B cell (primary cell): ENCODE measurements around the gene TMEM44. TPM values are rescaled to one million over a fixed set of nuclear protein-coding genes. Genes with fewer than 3 reads are reported as not detected.

Source experiments
- ATAC-seq: fragments of 200-7000 bp; cut with Tn5 transposase; one replicate; pipeline ENCODE4 v1.10.0; 2021; ENCODE audit warnings: low read depth, mild to moderate bottlenecking, moderate number of reproducible peaks, moderate library complexity
- CTCF ChIA-PET: fragments of 350-600 bp; sonication (Branson Sonifier 250); formaldehyde crosslinking; loops from one replicate; lab custom pipeline; 2021; ENCODE audit warnings: antibody characterized with exemption, inconsistent platforms; lab: Charles Lee
- POLR2A ChIA-PET: fragments of 350-600 bp; sonication (Branson Sonifier 250); formaldehyde crosslinking; loops from one replicate; lab custom pipeline; 2021; ENCODE audit warnings: antibody characterized with exemption; lab: Charles Lee
- DNase-seq: peaks from one replicate; pipeline ENCODE4 v3.0.0; 2013
- H2AFZ ChIP-seq: 2 replicates; pipeline ENCODE4 v1.6.1; 2012; ENCODE audit warnings: mild to moderate bottlenecking, low read depth, low read length; ENCODE audit not compliant: insufficient read depth, poor library complexity, severe bottlenecking
- H3K27ac ChIP-seq, 2 donors: 1 replicate in 1 of 2; 2 replicates in 1 of 2; pipeline ENCODE4 v1.5.1; 2012 to 2013; ENCODE audit warnings: low read length in 2 of 2, mild to moderate bottlenecking in 2 of 2, moderate library complexity in 1 of 2
- H3K27me3 ChIP-seq, 4 experiments: fragments of 200-600 bp in 1 of 4; sonication (generic) in 1 of 4; replicated peaks in 1 of 4; 1 replicate in 2 of 4; 2 replicates in 2 of 4; pipeline versions ENCODE4 v1.6.1 to v1.7.0; 2013 to 2016; ENCODE audit warnings: low read length in 3 of 4, mild to moderate bottlenecking in 2 of 4, mixed read lengths in 1 of 4, moderate library complexity in 1 of 4; ENCODE audit not compliant: insufficient read depth in 4 of 4, control insufficient read depth in 3 of 4; ENCODE audit errors: control extremely low read depth in 1 of 4
- H3K36me3 ChIP-seq, 2 experiments: replicated peaks in 1 of 2; 1 replicate in 1 of 2; 2 replicates in 1 of 2; pipeline versions ENCODE4 v1.6.1 to v1.7.1; 2013; ENCODE audit warnings: low read length in 1 of 2; ENCODE audit not compliant: insufficient read depth in 2 of 2, control insufficient read depth in 1 of 2; ENCODE audit errors: control extremely low read depth in 1 of 2, extremely low read depth in 1 of 2
- H3K4me1 ChIP-seq, 2 donors: fragments of 200-600 bp in 1 of 2; sonication (generic) in 1 of 2; 1 replicate in 1 of 2; 2 replicates in 1 of 2; pipeline versions ENCODE4 v1.5.1 to v1.6.1; 2013 to 2017; ENCODE audit warnings: low read length in 2 of 2; ENCODE audit not compliant: control insufficient read depth in 2 of 2, insufficient read depth in 2 of 2
- H3K4me2 ChIP-seq: replicated peaks from 2 replicates; pipeline ENCODE3; 2012; ENCODE audit warnings: mild to moderate bottlenecking, low read depth, low read length; ENCODE audit not compliant: poor library complexity, severe bottlenecking
- H3K4me3 ChIP-seq, 5 experiments: fragments of 200-600 bp in 1 of 5; sonication (generic) in 1 of 5; 1 replicate in 3 of 5; 2 replicates in 2 of 5; pipeline versions ENCODE4 v1.5.1 to v1.7.0; 2011 to 2016; ENCODE audit warnings: low read length in 4 of 5, mild to moderate bottlenecking in 4 of 5, low read depth in 2 of 5, control low read depth in 1 of 5, moderate library complexity in 1 of 5; ENCODE audit not compliant: insufficient read depth in 1 of 5; ENCODE audit errors: control extremely low read depth in 1 of 5, extremely low read depth in 1 of 5
- H3K79me2 ChIP-seq: fragments of 200-600 bp; sonication (generic); one replicate; pipeline ENCODE4 v1.6.0; 2016; ENCODE audit warnings: low read length; ENCODE audit not compliant: control insufficient read depth, insufficient read depth
- H3K9ac ChIP-seq: fragments of 200-600 bp; sonication (generic); 2 replicates; pipeline ENCODE4 v1.6.1; 2017; ENCODE audit warnings: mild to moderate bottlenecking, low read length, moderate library complexity
- H3K9me3 ChIP-seq, 3 donors: one replicate each; pipeline versions ENCODE4 v1.6.1 to v1.7.1; 2013; ENCODE audit warnings: low read length in 2 of 3; ENCODE audit not compliant: control insufficient read depth in 2 of 3, insufficient read depth in 1 of 3; ENCODE audit errors: control extremely low read depth in 1 of 3
- H4K20me1 ChIP-seq: 2 replicates; pipeline ENCODE4 v1.6.0; 2012; ENCODE audit warnings: mild to moderate bottlenecking, low read length; ENCODE audit not compliant: insufficient read depth, control insufficient read depth, poor library complexity, severe bottlenecking
- H3K27ac Mint-ChIP-seq: one replicate; pipeline ENCODE4 v1.8.0; 2021; ENCODE audit warnings: mixed read lengths
- H3K27me3 Mint-ChIP-seq: one replicate; pipeline ENCODE4 v1.8.0; 2021; ENCODE audit warnings: mixed read lengths
- H3K4me1 Mint-ChIP-seq: one replicate; pipeline ENCODE4 v1.8.0; 2021; ENCODE audit warnings: mixed read lengths
- H3K4me3 Mint-ChIP-seq: one replicate; pipeline ENCODE4 v1.8.0; 2021; ENCODE audit warnings: mixed read lengths
- H3K9me3 Mint-ChIP-seq: one replicate; pipeline ENCODE4 v1.8.0; 2022; ENCODE audit warnings: mixed read lengths; ENCODE audit not compliant: insufficient read depth
- EZH2 ChIP-seq: IDR thresholded peaks from 2 replicates; pipeline ENCODE4 v1.6.1; 2012; ENCODE audit warnings: borderline replicate concordance, low read depth, mild to moderate bottlenecking, moderate library complexity, low read length; ENCODE audit not compliant: insufficient read depth, poor library complexity, severe bottlenecking
- WGBS: methylation state at CpG from one replicate; pipeline ENCODE4 v1.1.5; 2013; ENCODE audit warnings: missing lambda C conversion rate; ENCODE audit not compliant: insufficient coverage; 5-methylcytosine and 5-hydroxymethylcytosine counted together
- intact Hi-C: fragments of 100-400 bp; cut with micrococcal nuclease; formaldehyde crosslinking; loops from one replicate; pipeline ENCODE4 v1.10.0; 2022
- polyA plus RNA-seq: library from polyadenylated mRNA; depleted of rRNA; stranded (reverse); fragments of >200 nt; gene quantifications from 2 replicates; pipeline ENCODE4 v1.2.3, GENCODE V29; 2012
- total RNA-seq, 2 donors: library from RNA; stranded (reverse); fragments of 120-200 nt in 1 of 2; gene quantifications; 1 replicate in 1 of 2; 2 replicates in 1 of 2; pipeline versions ENCODE4 v1.2.3 to v1.2.4, GENCODE V29; 2013 to 2022
- TF ChIP-seq, protein P1 (sequence below): fragments of 200-600 bp; IDR thresholded peaks from one replicate; pipeline ENCODE4 v1.8.0; 2022; ENCODE audit warnings: antibody characterized with exemption, mild to moderate bottlenecking

The TMEM44 gene
- total and polyA plus RNA-seq, 2 donors (not counting 1 experiment from before 2014, with no cell fraction given), result 4.1 to 7.5 TPM

DNA sequence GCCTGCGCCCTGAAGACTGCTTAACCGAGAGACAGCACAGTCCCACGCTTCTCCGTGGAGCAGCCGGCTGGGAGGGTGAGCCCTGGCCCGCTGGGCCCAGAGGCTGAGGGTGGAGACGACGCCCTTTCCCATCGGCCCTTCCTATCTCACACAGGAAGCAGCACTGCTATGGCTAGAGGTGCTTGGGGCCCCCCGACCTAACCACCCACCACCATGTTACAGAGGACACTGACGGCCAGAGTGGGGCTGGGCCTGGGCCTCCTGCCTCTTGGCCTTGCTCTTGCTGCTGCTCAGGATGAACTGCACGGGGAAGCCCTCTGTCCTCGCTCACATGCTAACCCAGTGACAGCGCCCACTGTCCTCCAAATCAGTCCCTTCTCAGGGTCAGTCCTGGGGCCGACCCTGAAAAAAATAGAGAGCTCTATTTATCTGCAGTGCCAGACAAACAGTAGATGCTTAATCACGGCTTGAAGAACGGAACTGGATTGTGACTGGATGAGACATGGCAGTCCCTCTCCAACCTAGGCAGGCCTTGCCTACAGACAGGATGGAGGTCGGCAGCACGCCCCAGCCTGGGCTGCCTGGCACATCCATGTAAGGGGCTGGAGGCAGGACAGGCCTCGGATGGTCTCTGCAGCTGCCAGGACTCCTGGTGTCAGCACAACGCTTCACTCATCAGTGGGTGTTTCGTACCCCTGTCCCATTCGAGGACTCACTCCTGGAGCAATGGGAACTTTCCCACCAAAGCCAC lies 14.2 kb downstream of the TMEM44 start:
- Histone ChIP-seq H3K9ac (no peak overlapping the region), H3K79me2 (no peaks in the 10 kb centered on the region), H4K20me1 (no peaks in the 10 kb centered on the region), H3K36me3 (no peaks in the 10 kb centered on the region), H3K4me3 (no peak overlapping the region), H3K4me2 (no peak overlapping the region), H2AFZ (no peak overlapping the region), H3K27me3 (no peaks in the 10 kb centered on the region), H3K4me1 (no peaks in the 10 kb centered on the region), H3K27ac (no peak overlapping the region), H3K9me3 (no peaks in the 10 kb centered on the region)
- Mint-ChIP-seq H3K4me1 (no peaks in the 10 kb centered on the region), H3K27me3 (no peaks in the 10 kb centered on the region), H3K9me3 (no peaks in the 10 kb centered on the region), H3K4me3 (no peak overlapping the region), H3K27ac (no peak overlapping the region)
- ChIA-PET POLR2A (no interaction called here), CTCF (no interaction called here)
- DNase-seq (no peak), ATAC-seq (no peak)
- 92% methylated on average over 23 of the region's 23 CpGs for WGBS
- TF ChIP-seq EZH2, result no peak
- TF ChIP-seq, protein P1, sequence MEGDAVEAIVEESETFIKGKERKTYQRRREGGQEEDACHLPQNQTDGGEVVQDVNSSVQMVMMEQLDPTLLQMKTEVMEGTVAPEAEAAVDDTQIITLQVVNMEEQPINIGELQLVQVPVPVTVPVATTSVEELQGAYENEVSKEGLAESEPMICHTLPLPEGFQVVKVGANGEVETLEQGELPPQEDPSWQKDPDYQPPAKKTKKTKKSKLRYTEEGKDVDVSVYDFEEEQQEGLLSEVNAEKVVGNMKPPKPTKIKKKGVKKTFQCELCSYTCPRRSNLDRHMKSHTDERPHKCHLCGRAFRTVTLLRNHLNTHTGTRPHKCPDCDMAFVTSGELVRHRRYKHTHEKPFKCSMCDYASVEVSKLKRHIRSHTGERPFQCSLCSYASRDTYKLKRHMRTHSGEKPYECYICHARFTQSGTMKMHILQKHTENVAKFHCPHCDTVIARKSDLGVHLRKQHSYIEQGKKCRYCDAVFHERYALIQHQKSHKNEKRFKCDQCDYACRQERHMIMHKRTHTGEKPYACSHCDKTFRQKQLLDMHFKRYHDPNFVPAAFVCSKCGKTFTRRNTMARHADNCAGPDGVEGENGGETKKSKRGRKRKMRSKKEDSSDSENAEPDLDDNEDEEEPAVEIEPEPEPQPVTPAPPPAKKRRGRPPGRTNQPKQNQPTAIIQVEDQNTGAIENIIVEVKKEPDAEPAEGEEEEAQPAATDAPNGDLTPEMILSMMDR, result no peak
- intact Hi-C loops, result no loop called here

DNA sequence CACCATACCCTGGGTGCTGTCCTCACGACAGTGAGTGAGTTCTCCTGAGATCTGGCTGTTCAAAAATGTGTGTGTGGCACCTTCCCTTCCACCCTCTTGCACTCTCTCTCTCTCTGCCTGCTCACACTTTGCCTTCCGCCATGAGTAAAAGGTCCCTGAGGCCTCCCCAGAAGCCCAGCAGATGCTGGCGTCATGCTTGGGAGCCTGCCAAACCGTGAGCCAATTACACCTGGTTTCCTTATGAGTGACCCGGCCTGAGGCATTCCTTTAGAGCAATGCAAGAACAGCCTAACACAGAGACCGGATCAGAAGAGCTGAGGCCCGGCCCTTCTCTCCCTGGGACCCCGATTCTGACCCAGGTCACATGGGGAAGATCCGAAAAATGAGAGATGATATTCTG lies 15.4 kb downstream of the TMEM44 start:
- Mint-ChIP-seq H3K4me3 (no peak overlapping the region), H3K9me3 (no peaks in the 10 kb centered on the region), H3K4me1 (no peaks in the 10 kb centered on the region), H3K27ac (no peak overlapping the region), H3K27me3 (no peaks in the 10 kb centered on the region)
- H3K9ac ChIP-seq, result no peak overlapping the region
- H4K20me1 ChIP-seq, result no peaks in the 10 kb centered on the region
- no peak overlapping the region for H3K4me3 ChIP-seq
- no peak overlapping the region for H2AFZ ChIP-seq
- no peaks in the 10 kb centered on the region for H3K4me1 ChIP-seq
- no peaks in the 10 kb centered on the region for H3K27me3 ChIP-seq
- DNase-seq (no peak), ATAC-seq (no peak)
- ChIA-PET POLR2A (no interaction called here), CTCF (no interaction called here)
- H3K36me3 ChIP-seq, result no peaks in the 10 kb centered on the region
- intact Hi-C loops, result no loop called here
- H3K79me2 ChIP-seq, result no peaks in the 10 kb centered on the region
- no peak overlapping the region for H3K4me2 ChIP-seq
- WGBS, result 83% methylated on average over 6 of the region's 9 CpGs
- no peak overlapping the region for H3K27ac ChIP-seq
- H3K9me3 ChIP-seq, result no peaks in the 10 kb centered on the region
- TF ChIP-seq, protein P1, result no peak
- no peak for TF ChIP-seq EZH2
